A673 (cell line): ENCODE data around the gene COL5A1. TPM values are rescaled to one million over a fixed set of nuclear protein-coding genes. Genes with fewer than 3 reads are reported as not detected.

Experiments
- BruUV-seq: library from RNA; stranded (reverse); fragments of 400-500 nt; replicated peaks from 2 replicates; lab custom pipeline; 2021; lab: Mats Ljungman, UMichigan
- CTCF ChIA-PET: fragments of 300-600 bp; sonication (Branson Sonifier 250); formaldehyde crosslinking; loops from one replicate; lab custom pipeline; 2022; ENCODE audit warnings: antibody characterized with exemption; lab: Charles Lee
- POLR2A ChIA-PET: fragments of 300-600 bp; sonication (Branson Sonifier 250); formaldehyde crosslinking; loops from one replicate; lab custom pipeline; 2022; ENCODE audit warnings: antibody characterized with exemption; ENCODE audit not compliant: low non-redundant PET; lab: Charles Lee
- DNase-seq: peaks from one replicate; pipeline ENCODE4 v3.0.0-alpha.2; 2015; ENCODE audit warnings: low spot score
- H3K27ac ChIP-seq: fragments of 200-600 bp; sonication (generic); 2 replicates; pipeline ENCODE4 v1.5.1; 2016; ENCODE audit warnings: mixed run types, low read depth, mild to moderate bottlenecking, mixed read lengths, antibody characterized with exemption, low read length; ENCODE audit not compliant: poor library complexity, severe bottlenecking
- H3K27me3 ChIP-seq: fragments of 200-600 bp; sonication (generic); replicated peaks from 2 replicates; pipeline ENCODE4 v1.6.1; 2017; ENCODE audit warnings: mixed run types, low read depth, mild to moderate bottlenecking, mixed read lengths, antibody characterized with exemption, low read length; ENCODE audit not compliant: insufficient read depth, poor library complexity
- H3K36me3 ChIP-seq: fragments of 200-600 bp; sonication (generic); 2 replicates; pipeline ENCODE4 v1.6.1; 2016; ENCODE audit warnings: mixed run types, mild to moderate bottlenecking, mixed read lengths, antibody characterized with exemption, low read length; ENCODE audit not compliant: insufficient read depth, poor library complexity, severe bottlenecking
- H3K4me1 ChIP-seq: fragments of 200-600 bp; sonication (generic); 2 replicates; pipeline ENCODE4 v1.6.1; 2017; ENCODE audit warnings: mixed run types, mild to moderate bottlenecking, mixed read lengths, antibody characterized with exemption, low read length; ENCODE audit not compliant: insufficient read depth, poor library complexity, severe bottlenecking
- H3K4me3 ChIP-seq: fragments of 200-600 bp; sonication (generic); 2 replicates; pipeline ENCODE4 v1.5.1; 2016; ENCODE audit warnings: low read depth, mixed run types, mild to moderate bottlenecking, mixed read lengths, low read length; ENCODE audit not compliant: poor library complexity, severe bottlenecking
- H3K9me3 ChIP-seq: fragments of 200-600 bp; sonication (generic); 2 replicates; pipeline ENCODE4 v1.6.1; 2016; ENCODE audit warnings: mixed run types, low read depth, mild to moderate bottlenecking, mixed read lengths, antibody characterized with exemption, low read length; ENCODE audit not compliant: poor library complexity, severe bottlenecking
- EZH2 ChIP-seq: fragments of 200-600 bp; sonication (generic); IDR thresholded peaks from 2 replicates; pipeline ENCODE4 v1.6.1; 2017; ENCODE audit warnings: borderline replicate concordance, low read depth, mild to moderate bottlenecking, mixed read lengths, antibody characterized with exemption, low read length; ENCODE audit not compliant: poor library complexity, severe bottlenecking
- intact Hi-C: fragments of 100-400 bp; cut with micrococcal nuclease; formaldehyde crosslinking; loops from one replicate; pipeline ENCODE4 v1.10.0; 2022; ENCODE audit not compliant: unreplicated experiment
- total RNA-seq: library from RNA; stranded (reverse); gene quantifications from 2 replicates; pipeline ENCODE4 v1.2.3, GENCODE V29; 2021
- TF ChIP-seq, protein P1 (sequence below): fragments of 300-800, 200-600 bp; sonication (generic); conservative IDR thresholded peaks from 2 replicates; pipeline ENCODE4 v1.5.1; 2017; ENCODE audit warnings: low read depth, mild to moderate bottlenecking, antibody characterized with exemption, low read length, moderate library complexity, mixed read lengths

Gene COL5A1
- total RNA-seq, 1 experiment from 2014 or later, result 33.6 TPM

DNA sequence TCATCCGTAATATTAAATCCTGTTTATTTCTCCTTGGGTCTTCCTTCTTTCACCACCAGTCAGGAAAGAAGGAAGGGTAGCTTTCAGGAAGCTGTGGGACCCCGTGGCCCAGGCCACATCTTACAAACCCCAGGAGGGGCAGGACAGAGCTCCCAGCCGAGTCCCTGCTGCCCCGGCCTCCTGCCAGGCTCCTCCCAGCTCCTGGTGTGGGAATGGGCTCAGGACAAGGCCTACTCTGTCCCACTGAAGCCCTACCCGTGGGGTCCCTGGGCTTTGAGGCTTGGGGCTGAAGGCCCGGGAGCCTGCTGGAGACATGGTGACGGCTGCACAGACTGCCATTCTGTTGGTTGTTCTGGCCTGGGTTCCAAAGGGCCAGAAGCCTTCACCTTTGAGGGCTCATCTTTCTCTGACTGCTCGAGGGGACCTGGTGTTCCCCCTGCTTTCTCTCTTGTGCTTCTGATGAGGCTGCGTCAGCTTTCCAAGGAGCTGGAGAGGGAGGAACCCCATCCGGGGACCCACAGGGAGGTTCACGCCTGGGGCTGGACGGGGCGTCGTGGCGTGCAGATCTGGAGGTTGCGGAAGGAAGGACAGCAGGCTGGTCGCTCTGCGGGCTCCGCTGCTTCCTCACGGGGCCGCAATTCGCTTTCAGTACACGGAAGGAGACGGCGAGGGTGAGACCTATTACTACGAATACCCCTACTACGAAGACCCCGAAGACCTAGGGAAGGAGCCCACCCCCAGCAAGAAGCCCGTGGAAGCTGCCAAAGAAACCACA, 86.6 kb downstream of the COL5A1 start:
- TF ChIP-seq, protein P1, sequence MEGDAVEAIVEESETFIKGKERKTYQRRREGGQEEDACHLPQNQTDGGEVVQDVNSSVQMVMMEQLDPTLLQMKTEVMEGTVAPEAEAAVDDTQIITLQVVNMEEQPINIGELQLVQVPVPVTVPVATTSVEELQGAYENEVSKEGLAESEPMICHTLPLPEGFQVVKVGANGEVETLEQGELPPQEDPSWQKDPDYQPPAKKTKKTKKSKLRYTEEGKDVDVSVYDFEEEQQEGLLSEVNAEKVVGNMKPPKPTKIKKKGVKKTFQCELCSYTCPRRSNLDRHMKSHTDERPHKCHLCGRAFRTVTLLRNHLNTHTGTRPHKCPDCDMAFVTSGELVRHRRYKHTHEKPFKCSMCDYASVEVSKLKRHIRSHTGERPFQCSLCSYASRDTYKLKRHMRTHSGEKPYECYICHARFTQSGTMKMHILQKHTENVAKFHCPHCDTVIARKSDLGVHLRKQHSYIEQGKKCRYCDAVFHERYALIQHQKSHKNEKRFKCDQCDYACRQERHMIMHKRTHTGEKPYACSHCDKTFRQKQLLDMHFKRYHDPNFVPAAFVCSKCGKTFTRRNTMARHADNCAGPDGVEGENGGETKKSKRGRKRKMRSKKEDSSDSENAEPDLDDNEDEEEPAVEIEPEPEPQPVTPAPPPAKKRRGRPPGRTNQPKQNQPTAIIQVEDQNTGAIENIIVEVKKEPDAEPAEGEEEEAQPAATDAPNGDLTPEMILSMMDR, result no peak
- no peak for TF ChIP-seq EZH2
- intact Hi-C loops, result no loop called here
- ChIA-PET CTCF (no interaction called here), POLR2A (no interaction called here)
- DNase-seq, result no peak
- Histone ChIP-seq H3K36me3 (no peaks in the 10 kb centered on the region), H3K27me3 (no peaks in the 10 kb centered on the region), H3K4me1 (no peaks in the 10 kb centered on the region), H3K9me3 (no peaks in the 10 kb centered on the region), H3K27ac (no peak overlapping the region), H3K4me3 (no peak overlapping the region)
- no TSS peak for BruUV-seq

DNA sequence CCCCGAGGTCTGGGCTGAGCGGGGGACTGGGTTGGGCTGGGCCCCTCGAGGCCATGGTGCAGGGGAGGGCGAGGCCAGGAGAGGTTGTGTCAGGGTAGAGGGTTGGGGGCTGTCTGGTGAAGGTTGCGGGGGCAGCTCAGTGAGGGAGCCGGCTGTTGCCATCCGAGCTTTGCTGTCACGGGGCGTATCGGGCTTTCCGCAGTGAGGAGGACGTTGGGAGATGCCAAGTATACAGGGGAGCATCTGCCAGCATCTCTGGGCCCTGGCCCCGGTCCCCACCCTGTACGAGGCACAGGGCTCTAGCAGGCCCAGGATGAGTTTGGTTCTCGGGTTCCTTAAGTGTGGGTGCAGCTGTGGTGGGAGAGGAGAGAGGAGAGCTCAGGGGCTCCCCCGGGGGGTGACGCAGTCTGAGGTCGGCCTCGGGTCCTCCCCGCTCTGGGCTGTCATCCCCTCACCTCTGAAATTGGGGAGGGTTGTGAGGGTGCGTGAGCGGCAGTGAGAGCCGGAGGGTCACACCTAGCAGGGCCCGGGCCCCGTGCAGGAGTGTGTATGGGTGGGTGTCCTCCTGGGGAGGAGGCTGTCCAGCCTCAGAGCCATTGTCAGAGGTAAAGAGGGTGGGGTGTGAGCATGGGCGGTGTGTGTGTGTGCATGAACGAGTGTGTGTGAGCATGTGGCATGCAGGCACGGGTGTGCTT, 87.3 kb downstream of the COL5A1 start:
- H3K27ac ChIP-seq, result no peak overlapping the region
- no peaks in the 10 kb centered on the region for H3K4me1 ChIP-seq
- H3K36me3 ChIP-seq, result no peaks in the 10 kb centered on the region
- no TSS peak for BruUV-seq
- intact Hi-C loops, result no loop called here
- H3K4me3 ChIP-seq, result no peak overlapping the region
- no peak for DNase-seq
- H3K27me3 ChIP-seq, result no peaks in the 10 kb centered on the region
- ChIA-PET CTCF (interaction anchor here (0.7 kb wide), 1 partner anchor 73 kb away, joined by 3 read pairs; no protein-coding TSS in a partner anchor), POLR2A (no interaction called here)
- TF ChIP-seq, protein P1, result no peak
- TF ChIP-seq EZH2, result no peak
- H3K9me3 ChIP-seq, result no peaks in the 10 kb centered on the region

DNA sequence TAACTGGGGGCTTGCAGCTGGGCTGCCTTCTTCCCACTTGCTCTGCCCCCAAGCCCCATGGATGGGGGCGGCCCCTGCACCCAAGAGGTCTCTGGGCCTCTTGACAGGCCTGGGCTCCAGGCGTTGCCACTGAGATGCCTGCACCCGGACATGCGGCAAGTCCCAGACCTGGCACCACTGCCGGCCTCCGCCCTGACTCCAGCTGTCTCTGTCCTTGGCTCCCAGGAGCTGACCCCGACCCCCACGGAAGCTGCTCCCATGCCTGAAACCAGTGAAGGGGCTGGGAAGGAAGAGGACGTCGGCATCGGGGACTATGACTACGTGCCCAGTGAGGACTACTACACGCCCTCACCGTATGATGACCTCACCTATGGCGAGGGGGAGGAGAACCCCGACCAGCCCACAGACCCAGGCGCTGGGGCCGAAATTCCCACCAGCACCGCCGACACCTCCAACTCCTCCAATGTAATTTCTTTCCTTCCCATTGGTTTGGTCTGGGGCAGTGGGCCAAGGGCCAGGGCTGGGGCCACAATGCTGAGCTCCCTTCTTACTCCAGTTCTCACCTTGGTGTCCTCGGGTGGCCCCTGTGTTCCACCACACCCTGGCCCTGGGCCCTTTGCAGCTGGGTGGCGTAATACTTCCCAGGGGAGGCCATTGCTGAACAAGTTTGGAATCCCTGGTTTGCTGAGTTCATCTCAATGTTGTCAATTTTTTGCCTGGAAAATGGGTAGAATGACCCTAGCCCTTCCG, 88.6 kb downstream of the COL5A1 start:
- CTCF ChIA-PET, result interaction anchor here (0.6 kb wide), 1 partner anchor 39 kb away, joined by 3 read pairs; no protein-coding TSS in a partner anchor
- Histone ChIP-seq H3K27me3 (no peaks in the 10 kb centered on the region), H3K9me3 (no peaks in the 10 kb centered on the region), H3K4me1 (no peaks in the 10 kb centered on the region), H3K4me3 (no peak overlapping the region), H3K36me3 (no peaks in the 10 kb centered on the region), H3K27ac (no peak overlapping the region)
- TF ChIP-seq, protein P1, result no peak
- POLR2A ChIA-PET, result no interaction called here
- intact Hi-C loops, result no loop called here
- BruUV-seq, result no TSS peak
- no peak for DNase-seq
